ENCODE results near the gene RASA3. TPM values are rescaled to one million over a fixed set of nuclear protein-coding genes. Genes with fewer than 3 reads are reported as not detected.
A peak's percentile ranks its signal among the peaks of the same experiment; 100 is the strongest.

Gene RASA3
- total RNA-seq, 1 experiment from 2014 or later: 22.3 TPM

- H3K4me3 Mint-ChIP-seq: no peak overlapping the region
- DNase-seq (ENCODE audit: low spot score): peak; percentile 9
- H3K4me1 Mint-ChIP-seq: peaks cover 10% of the 10 kb centered on the region
- no peak for ATAC-seq
- H3K27me3 Mint-ChIP-seq (ENCODE audit: low read depth): no peaks in the 10 kb centered on the region
- H3K9me3 Mint-ChIP-seq: 0 out of 2 replicates have a peak, but pooled peaks cover 3% of the 10 kb centered on the region
- no peak for TF ChIP-seq ELF4 (CRISPR knock-in tag; IDR thresholded peaks at IDR 0.05; ENCODE audit: low read depth)
- no peak for TF ChIP-seq IRF1 (CRISPR knock-in tag; IDR thresholded peaks at IDR 0.05)
- no peak for TF ChIP-seq FOXJ3 (CRISPR knock-in tag; IDR thresholded peaks at IDR 0.05; ENCODE audit: borderline replicate concordance)
- no peak for TF ChIP-seq ATF1 (CRISPR knock-in tag; IDR thresholded peaks at IDR 0.05)
- no peak for TF ChIP-seq E2F1 (CRISPR knock-in tag; IDR thresholded peaks at IDR 0.05)
- no peak for TF ChIP-seq MYBL2 (CRISPR knock-in tag; IDR thresholded peaks at IDR 0.05)
- TF ChIP-seq GTF2I (CRISPR knock-in tag; conservative IDR thresholded peaks at IDR 0.05): no peak
- TF ChIP-seq ZNF138 (CRISPR knock-in tag; conservative IDR thresholded peaks at IDR 0.05): no peak
- no peak for TF ChIP-seq NFE2L1 (CRISPR knock-in tag; IDR thresholded peaks at IDR 0.05)
- TF ChIP-seq CREM (CRISPR knock-in tag; IDR thresholded peaks at IDR 0.05): no peak
- TF ChIP-seq ZNF671 (CRISPR knock-in tag; IDR thresholded peaks at IDR 0.05): no peak
- H3K36me3 Mint-ChIP-seq: peaks cover 3% of the 10 kb centered on the region; the same call in 1 of the 2 replicates
- ChIA-PET CTCF (interaction anchor here (1.0 to 1.4 kb wide), 2 partner anchors 10 to 126 kb away, joined by 3 read pairs; no protein-coding TSS in a partner anchor), POLR2A (interaction anchor here (1.0 kb wide), 1 partner anchor 35 kb away, joined by 5 read pairs; no protein-coding TSS in a partner anchor)
- peak overlapping the region; percentile 53; the same call in 1 of the 2 replicates for H3K27ac Mint-ChIP-seq
Measured at GRCh38 chr13:114100446-114101357, 31.7 kb downstream of the RASA3 start.

- Mint-ChIP-seq H3K4me3 (no peak overlapping the region), H3K27me3 (ENCODE audit: low read depth) (no peaks in the 10 kb centered on the region), H3K4me1 (peaks cover 10% of the 10 kb centered on the region), H3K36me3 (peaks cover 3% of the 10 kb centered on the region; the same call in 1 of the 2 replicates), H3K27ac (peak overlapping the region; percentile 96), H3K9me3 (0 out of 2 replicates have a peak, but pooled peaks cover 3% of the 10 kb centered on the region)
- DNase-seq (ENCODE audit: low spot score) (peak; percentile 21), ATAC-seq (peak; percentile 48)
- TF ChIP-seq MAX (CRISPR knock-in tag; IDR thresholded peaks at IDR 0.05) (no peak), IRF2 (CRISPR knock-in tag; IDR thresholded peaks at IDR 0.05; ENCODE audit: borderline replicate concordance, low read depth) (no peak), ZNF317 (CRISPR knock-in tag; IDR thresholded peaks at IDR 0.05; ENCODE audit: borderline replicate concordance, low read depth) (no peak), ZNF532 (CRISPR knock-in tag; IDR thresholded peaks at IDR 0.05; ENCODE audit: borderline replicate concordance) (no peak), NFYB (CRISPR knock-in tag; conservative IDR thresholded peaks at IDR 0.05; ENCODE audit: low read depth) (no peak), JUN (CRISPR knock-in tag; IDR thresholded peaks at IDR 0.05) (no peak), CREM (CRISPR knock-in tag; IDR thresholded peaks at IDR 0.05) (no peak), RORB (CRISPR knock-in tag; IDR thresholded peaks at IDR 0.05) (no peak), ESRRA (CRISPR knock-in tag; IDR thresholded peaks at IDR 0.05; ENCODE audit: borderline replicate concordance) (no peak), GTF2I (CRISPR knock-in tag; conservative IDR thresholded peaks at IDR 0.05) (no peak)
- CTCF ChIA-PET: interaction anchor here (1.0 to 1.4 kb wide), 2 partner anchors 10 to 126 kb away, joined by 3 read pairs; no protein-coding TSS in a partner anchor
- POLR2A ChIA-PET: no interaction called here
Measured at GRCh38 chr13:114099918-114100445, 32.4 kb downstream of the RASA3 start.
